ENCODE data around the gene PLCL2.

DNA sequence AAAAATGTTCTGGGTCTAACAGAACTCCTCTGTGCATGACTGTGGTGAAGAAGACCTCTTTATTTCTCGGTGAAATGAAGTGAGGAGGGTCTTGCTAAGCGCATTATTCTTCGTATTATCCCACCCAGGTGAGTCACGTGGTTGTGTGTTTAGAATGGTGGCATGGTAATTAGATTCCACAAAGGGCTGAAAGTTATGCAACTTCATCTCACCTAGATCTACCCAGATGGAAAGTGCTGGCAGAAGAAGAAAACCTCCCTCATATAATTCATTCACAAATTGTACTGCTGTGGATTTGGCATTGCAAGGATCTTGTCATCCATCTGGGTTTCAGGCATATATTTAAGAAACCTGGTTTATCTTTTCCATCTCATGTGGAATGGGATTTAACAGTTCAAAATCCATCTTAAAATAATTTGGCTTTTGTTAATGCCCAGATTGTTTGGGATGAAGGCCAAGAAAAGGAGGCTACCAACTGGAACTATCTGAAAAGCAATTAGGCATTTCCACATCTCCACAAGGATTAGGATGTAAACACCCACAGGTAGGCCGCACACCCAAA is 175.3 kb downstream of the PLCL2 start:
- TF ChIP-seq CTCF (IDR thresholded peaks at IDR 0.05) (no peak), EZH2phosphoT487 (IDR thresholded peaks at IDR 0.05) (no peak), EZH2 (IDR thresholded peaks at IDR 0.05) (no peak)
